Vagina (tissue), 2 donors: Measurements from ENCODE around the gene RNF11. TPM values are rescaled to one million over a fixed set of nuclear protein-coding genes. Genes with fewer than 3 reads are reported as not detected.
A peak's percentile ranks its signal among the peaks of the same experiment; 100 is the strongest.

Experiments used
- DNase-seq, 2 donors: peaks; one replicate each; pipeline ENCODE4 v3.0.0-alpha.2; 2017; ENCODE audit errors: extremely low spot score in 2 of 2
- H3K27ac ChIP-seq: fragments of 200-600 bp; sonication (generic); one replicate; pipeline ENCODE4 v1.5.1; 2019
- H3K27me3 ChIP-seq: fragments of 200-600 bp; sonication (generic); one replicate; pipeline ENCODE4 v1.5.1; 2019
- H3K36me3 ChIP-seq, 2 donors: fragments of 200-600 bp; sonication (generic); one replicate each; pipeline ENCODE4 v1.5.1; 2017 to 2019
- H3K4me1 ChIP-seq: fragments of 200-600 bp; sonication (generic); one replicate; pipeline ENCODE4 v1.5.1; 2019
- H3K4me3 ChIP-seq, 2 donors: fragments of 200-600 bp; sonication (generic); 1 replicate in 1 of 2; 2 replicates in 1 of 2; pipeline ENCODE4 v1.5.1; 2016 to 2019
- H3K9me3 ChIP-seq: fragments of 200-600 bp; sonication (generic); one replicate; pipeline ENCODE4 v1.5.1; 2019
- CTCF ChIP-seq, 3 experiments: fragments of 450-650 bp in 2 of 3; fragments of 200-600 bp in 1 of 3; sonication (generic) in 1 of 3; IDR thresholded peaks; one replicate each; pipeline ENCODE4 v1.5.1; 2017 to 2019; ENCODE audit warnings: antibody characterized with exemption in 3 of 3, mild to moderate bottlenecking in 2 of 3, moderate library complexity in 2 of 3
- POLR2A ChIP-seq, 2 donors: fragments of 450-650 bp; IDR thresholded peaks; one replicate each; pipeline ENCODE4 v1.6.1; 2017; ENCODE audit warnings: antibody characterized with exemption in 2 of 2, mild to moderate bottlenecking in 2 of 2, moderate library complexity in 2 of 2
- POLR2AphosphoS5 ChIP-seq, 2 donors: sonication (generic); formaldehyde crosslinking; IDR thresholded peaks; one replicate each; pipeline ENCODE4 v1.9.0; 2017; ENCODE audit warnings: antibody characterized with exemption in 2 of 2, mild to moderate bottlenecking in 2 of 2, low read depth in 1 of 2; ENCODE audit not compliant: insufficient read depth in 1 of 2
- intact Hi-C: fragments of 100-400 bp; cut with DNase I; formaldehyde crosslinking; loops from one replicate; pipeline ENCODE4 v1.15.1; 2023
- total RNA-seq: library from RNA; depleted of rRNA; stranded (reverse); fragments of >200 nt; gene quantifications from one replicate; pipeline ENCODE4 v1.2.3, GENCODE V29; 2016

Gene RNF11
- total RNA-seq, 1 donor from 2014 or later = 73.9 TPM

DNA sequence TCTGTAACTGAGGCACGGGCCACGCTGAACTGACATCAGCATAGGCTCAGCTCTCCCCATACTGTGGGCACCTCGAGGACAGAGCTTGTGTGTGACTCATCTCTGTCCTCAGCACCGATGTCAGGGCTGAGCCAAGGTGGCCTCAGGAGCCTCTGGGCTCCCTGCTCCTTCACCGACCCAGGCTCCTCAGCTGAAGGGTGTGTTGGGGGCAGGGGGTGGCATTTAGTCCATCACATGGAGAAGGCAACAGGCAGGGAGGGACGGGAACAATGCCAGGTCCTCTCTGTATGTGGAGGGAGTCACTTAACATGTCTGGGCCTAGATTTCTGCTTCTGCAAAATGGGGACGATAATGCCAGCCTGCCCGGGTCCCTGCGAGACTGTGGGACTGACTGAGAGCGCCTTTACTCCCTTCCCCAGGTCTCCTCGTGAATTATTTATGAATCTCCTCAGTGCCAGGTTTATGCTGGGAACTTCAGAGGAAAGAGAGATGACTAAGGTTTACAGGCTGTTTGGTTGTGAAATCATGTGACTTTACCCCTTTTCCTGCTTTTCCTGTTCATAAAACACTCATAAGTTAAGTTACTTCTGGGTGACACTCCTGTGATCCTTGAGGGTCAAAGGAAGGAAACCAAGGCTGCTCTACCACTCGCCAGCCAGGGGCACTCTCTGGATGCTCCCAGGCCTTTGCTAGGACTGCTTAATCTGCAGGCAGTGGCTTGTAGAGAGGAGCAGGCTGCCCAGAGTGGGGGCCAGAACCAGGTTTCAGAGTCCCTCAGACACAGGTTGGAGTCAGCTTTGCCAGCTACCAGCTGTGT lies 78.1 kb downstream of the RNF11 start:
- Histone ChIP-seq H3K36me3 (no peaks in the 10 kb centered on the region), H3K4me1 (peaks cover 36% of the 10 kb centered on the region), H3K9me3 (no peaks in the 10 kb centered on the region), H3K27ac (peak overlapping the region; percentile 82), H3K4me3 (peak overlapping the region in 1 of 2 donors; percentile 5), H3K27me3 (no peaks in the 10 kb centered on the region)
- no peak for TF ChIP-seq POLR2A (IDR thresholded peaks at IDR 0.05)
- peak; percentile 36 to 51 for TF ChIP-seq POLR2AphosphoS5 (IDR thresholded peaks at IDR 0.05; ENCODE audit: insufficient read depth in 1 of 2, low read depth in 1 of 2)
- DNase-seq = no peak
- intact Hi-C loops = no loop called here

- Histone ChIP-seq H3K36me3 (no peaks in the 10 kb centered on the region), H3K27ac (peak overlapping the region; percentile 82), H3K4me1 (peaks cover 36% of the 10 kb centered on the region), H3K27me3 (no peaks in the 10 kb centered on the region), H3K4me3 (no peak overlapping the region), H3K9me3 (no peaks in the 10 kb centered on the region)
- intact Hi-C loops = no loop called here
- no peak for DNase-seq
- TF ChIP-seq CTCF (IDR thresholded peaks at IDR 0.05) = no peak
- TF ChIP-seq POLR2AphosphoS5 (IDR thresholded peaks at IDR 0.05; ENCODE audit: insufficient read depth in 1 of 2, low read depth in 1 of 2) = no peak
- no peak for TF ChIP-seq POLR2A (IDR thresholded peaks at IDR 0.05)
These were observed 78.9 kb downstream of the RNF11 start for GRCh38 chr1:51314974-51315373.

- intact Hi-C loops = no loop called here
- TF ChIP-seq CTCF (IDR thresholded peaks at IDR 0.05) (no peak), POLR2A (IDR thresholded peaks at IDR 0.05) (no peak)
- H3K4me1 ChIP-seq = peaks cover 36% of the 10 kb centered on the region
- H3K36me3 ChIP-seq = no peaks in the 10 kb centered on the region
- H3K4me3 ChIP-seq = no peak overlapping the region
- H3K27me3 ChIP-seq = no peaks in the 10 kb centered on the region
- no peaks in the 10 kb centered on the region for H3K9me3 ChIP-seq
- no peak for DNase-seq
- H3K27ac ChIP-seq = no peak overlapping the region
These were observed 80.2 kb downstream of the RNF11 start for GRCh38 chr1:51316113-51316845.

DNA sequence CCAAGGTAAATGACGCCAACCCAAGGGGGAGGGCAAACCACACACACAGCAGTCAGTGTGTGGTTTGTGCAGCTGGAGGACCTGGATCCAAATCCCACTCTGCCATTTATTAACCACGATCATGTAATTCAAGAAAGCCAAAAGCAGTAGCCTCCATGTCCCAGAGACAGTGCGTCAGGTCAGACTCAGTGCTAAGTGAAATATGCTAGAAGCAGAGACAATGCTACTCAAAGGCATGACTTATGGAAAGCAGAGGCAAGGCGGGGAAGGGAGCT lies 80.7 kb downstream of the RNF11 start:
- Histone ChIP-seq H3K36me3 (no peaks in the 10 kb centered on the region), H3K27me3 (no peaks in the 10 kb centered on the region), H3K4me1 (peaks cover 39% of the 10 kb centered on the region), H3K4me3 (no peak overlapping the region), H3K27ac (no peak overlapping the region), H3K9me3 (no peaks in the 10 kb centered on the region)
- intact Hi-C loops = no loop called here
- TF ChIP-seq POLR2AphosphoS5 (IDR thresholded peaks at IDR 0.05; ENCODE audit: insufficient read depth in 1 of 2, low read depth in 1 of 2) (no peak), POLR2A (IDR thresholded peaks at IDR 0.05) (no peak), CTCF (IDR thresholded peaks at IDR 0.05) (no peak)
- no peak for DNase-seq

DNA sequence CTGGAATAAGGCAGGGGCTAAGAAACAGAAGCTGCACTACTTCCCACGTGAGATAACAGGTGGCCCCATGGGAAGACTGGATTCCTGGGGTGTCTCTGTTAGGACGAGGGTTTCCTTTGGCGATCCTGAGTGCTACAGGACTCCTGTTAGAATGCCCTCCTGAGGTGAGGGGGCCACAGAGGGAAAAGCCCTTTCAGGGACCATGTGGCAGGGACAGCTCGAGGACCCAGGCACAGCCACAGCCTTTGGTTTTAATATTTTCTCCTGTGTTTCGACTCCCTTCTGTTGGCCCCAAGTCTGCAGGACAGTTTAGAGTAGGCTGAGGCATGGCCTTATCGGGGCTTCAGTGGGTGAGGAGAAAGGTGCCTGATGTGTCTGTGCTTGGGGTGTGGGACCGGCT lies 81.7 kb downstream of the RNF11 start:
- peaks cover 41% of the 10 kb centered on the region for H3K4me1 ChIP-seq
- no peak for DNase-seq
- no peak overlapping the region for H3K27ac ChIP-seq
- no peak overlapping the region for H3K4me3 ChIP-seq
- H3K9me3 ChIP-seq = no peaks in the 10 kb centered on the region
- TF ChIP-seq CTCF (IDR thresholded peaks at IDR 0.05) (no peak), POLR2A (IDR thresholded peaks at IDR 0.05) (no peak), POLR2AphosphoS5 (IDR thresholded peaks at IDR 0.05; ENCODE audit: insufficient read depth in 1 of 2, low read depth in 1 of 2) (no peak)
- H3K27me3 ChIP-seq = no peaks in the 10 kb centered on the region
- intact Hi-C loops = no loop called here
- no peaks in the 10 kb centered on the region for H3K36me3 ChIP-seq
